GM19035 (cell line): ENCODE results near the gene TTC12.

Experiments used
- ATAC-seq: cut with Tn5 transposase; IDR thresholded peaks from one replicate; pipeline ENCODE4 v1.9.1; 2021; ENCODE audit not compliant: unreplicated experiment

Gene TTC12

DNA sequence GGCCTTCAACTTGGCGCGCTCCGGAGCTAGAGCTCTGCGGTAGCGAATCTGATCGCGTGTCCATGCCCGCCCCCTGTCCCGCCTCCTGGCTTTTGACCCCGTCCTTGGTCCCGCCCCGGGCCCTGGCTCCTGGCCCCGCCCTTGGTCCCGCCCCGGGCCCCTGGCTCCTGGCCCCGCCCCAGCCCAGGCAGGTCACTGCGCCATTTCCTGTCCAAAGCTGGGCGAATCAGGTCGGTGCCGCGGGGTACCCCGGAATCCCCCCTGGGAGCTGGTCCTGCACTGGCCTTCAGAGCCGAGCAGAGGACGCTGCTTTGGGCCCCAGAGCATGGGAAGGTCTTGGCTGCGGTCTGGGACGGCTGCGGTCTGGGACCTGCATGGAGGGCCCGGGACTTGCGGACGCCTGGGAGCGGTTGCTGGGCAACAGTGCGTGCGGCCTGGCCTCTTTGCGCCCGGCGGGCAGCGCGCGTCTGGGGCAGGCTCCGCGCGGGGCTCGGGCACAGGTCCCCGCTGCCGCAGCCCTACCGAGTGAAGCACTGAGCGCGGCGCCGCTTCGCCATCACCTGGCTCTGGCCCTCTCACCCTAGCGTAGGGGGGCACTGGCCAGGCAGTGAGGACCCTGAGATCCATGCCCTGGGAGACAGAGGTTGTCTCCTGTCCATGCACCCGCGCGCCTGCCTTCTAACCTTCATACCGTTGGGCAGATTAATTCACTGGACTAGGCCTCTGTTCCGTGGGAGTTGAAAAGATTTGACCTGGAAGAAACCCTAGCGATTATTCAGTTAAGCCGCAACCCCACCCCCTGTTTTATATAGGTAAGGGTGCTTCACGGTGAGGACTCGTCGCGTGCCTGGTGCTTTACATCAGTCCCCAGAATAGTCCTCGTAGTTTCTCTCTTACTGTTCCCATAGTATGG is at the start of gene TTC12:
Gene TTC12, plus strand, starts transcription at position 195 of the 913 bp plus-strand sequence. CDS start 1,675 bp downstream, outside the sequence.
- ATAC-seq, result peak; percentile 98

DNA sequence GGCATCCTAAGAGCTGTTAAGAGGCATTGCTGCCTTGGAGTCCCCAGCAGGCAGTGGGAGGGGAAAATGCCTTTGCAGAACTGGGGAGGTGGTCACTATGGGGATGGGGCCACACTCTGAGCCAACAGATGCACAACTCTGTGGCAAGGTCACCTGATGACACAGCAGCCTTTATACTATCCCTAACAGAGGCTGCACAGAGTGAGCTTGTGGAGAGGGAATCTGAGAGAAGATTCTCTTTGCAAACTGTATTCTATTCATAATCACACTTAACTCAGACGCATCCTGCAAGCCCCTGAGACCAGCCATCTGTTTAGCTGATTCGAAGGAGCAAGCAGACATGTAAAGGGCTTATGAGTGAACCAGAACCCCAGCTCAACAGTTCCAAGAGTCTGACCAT is 49.0 kb upstream of the TTC12 start:
- ATAC-seq, result no peak

DNA sequence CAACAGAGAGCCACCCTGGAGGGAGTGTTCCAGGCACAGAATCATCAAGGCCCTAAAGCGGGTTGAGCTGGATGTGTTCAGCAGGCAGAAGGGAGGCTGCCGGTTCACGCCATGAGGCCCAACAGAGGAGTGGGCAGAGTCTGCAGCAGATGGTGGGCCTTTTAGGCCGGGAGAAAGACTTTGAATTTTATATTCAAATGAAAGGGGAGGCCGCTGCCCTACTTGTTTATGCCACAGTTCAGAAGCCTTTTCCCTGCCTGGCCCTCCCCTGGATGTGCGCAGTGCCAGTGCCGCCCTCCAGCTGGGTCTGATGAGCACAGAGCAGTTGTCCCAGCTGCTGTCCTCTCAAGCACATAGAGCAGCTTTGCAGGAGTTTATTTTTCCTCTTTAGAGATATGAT is 46.9 kb upstream of the TTC12 start:
- ATAC-seq, result no peak

GRCh38 chr11:113269096-113269495 is 45.3 kb upstream of the TTC12 start:
- ATAC-seq, result no peak

DNA sequence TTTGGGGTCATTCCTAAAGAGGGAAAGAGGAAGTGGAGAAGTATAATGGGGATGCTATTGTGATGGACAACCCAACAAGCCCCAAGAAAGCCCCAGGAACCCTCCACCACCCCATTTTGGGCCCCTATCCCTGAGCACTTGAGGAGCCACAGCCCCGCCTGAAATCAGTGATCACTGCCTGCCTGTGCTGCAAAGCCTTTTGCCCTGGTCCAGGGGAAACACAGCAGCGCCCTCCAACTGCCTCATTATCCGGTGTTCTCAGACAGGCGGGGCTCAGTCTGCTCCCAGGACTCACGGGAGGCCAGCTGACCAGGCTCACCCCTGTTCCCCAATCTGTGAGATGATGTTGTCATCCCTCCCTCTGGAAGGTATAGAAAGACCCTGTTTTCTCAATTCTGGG is 44.7 kb upstream of the TTC12 start:
- no peak for ATAC-seq

GRCh38 chr11:113270080-113270479 is 44.3 kb upstream of the TTC12 start:
- no peak for ATAC-seq

DNA sequence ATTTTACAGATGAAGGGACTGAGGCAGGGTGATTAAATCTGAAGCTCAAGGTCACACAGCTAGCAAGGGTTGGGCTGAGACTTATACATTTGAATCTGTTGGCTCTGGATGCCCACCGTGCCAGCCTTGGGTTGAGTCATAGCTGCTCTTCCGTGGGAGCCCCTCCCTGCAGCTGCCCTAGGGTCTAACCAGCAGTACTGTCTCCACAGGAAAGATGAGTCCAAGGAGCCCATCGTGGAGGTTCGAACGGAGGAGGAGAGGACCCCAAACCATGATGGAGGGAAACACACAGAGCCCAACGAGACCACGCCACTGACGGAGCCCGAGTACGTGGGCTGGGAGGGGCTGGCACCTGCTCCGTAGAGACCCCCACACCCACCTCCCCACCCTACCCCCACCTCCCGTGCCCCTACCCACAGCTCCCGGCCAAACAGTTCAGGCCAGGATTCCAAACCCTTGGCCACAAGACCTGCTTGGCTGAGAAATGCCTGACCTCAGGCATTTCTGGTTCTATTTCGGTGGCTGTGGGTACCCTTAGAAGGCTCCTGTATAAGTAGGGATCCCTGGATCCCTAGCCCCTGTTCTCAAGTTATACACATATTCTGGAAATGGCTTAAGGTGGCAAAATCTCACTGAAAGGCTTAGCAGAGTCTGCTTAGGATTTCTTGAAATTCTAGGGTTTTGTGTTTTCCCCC is 42.7 kb upstream of the TTC12 start:
- ATAC-seq, result no peak

- no peak for ATAC-seq
Observed at GRCh38 chr11:113272281-113272680, 42.1 kb upstream of the TTC12 start.

DNA sequence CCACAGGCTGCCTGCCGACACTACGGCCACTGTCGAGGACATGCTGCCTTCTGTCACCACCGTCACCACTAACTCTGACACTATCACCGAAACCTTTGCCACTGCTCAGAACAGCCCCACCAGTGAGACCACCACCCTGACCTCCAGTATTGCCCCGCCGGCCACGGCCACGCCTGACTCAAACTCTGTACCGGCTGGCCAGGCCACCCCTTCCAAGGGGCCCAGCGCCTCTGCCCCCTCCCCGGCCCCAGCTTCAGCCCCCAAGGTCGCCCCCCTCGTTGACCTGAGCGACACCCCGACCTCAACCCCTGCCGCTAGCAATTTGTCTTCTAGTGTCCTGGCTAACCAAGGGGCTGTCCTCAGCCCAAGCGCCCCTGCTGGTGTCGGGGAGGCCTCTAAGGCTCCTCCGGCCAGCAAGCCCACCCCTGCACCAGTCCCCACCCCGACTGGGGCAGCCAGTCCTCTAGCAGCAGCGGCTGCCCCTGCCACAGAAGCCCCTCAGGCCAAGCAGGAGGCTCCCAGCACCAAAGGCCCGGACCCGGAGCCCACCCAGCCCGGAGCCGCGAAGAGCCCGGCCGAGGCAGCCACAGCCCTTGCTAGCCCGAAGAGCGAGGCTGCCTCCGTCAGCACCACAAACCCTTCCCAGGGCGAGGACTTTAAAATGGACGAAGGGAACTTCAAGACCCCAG is 41.3 kb upstream of the TTC12 start:
- no peak for ATAC-seq

GRCh38 chr11:113273720-113274119 is 40.7 kb upstream of the TTC12 start:
- no peak for ATAC-seq

GRCh38 chr11:113274713-113275582 is 39.4 kb upstream of the TTC12 start:
- no peak for ATAC-seq

DNA sequence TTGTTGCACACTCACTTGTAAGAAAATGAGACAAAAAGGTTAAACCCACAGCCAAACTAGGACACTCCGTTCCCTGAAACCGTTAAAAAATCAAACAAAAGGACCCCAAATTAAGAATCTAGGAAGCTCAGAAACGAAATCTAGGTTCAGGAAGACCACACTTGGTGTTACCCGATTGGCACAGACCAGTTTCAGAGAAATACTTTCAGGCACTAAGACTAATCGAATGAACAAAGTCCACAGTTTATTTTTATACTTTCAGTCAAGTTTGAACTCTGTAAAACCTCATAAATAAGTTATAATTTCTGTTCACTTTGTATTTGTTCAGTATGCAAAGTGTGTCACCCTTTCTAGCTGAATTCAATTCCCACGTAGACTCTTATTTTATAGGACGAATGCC is 38.8 kb upstream of the TTC12 start:
- no peak for ATAC-seq

- no peak for ATAC-seq
Observed at GRCh38 chr11:113276466-113276865, 37.9 kb upstream of the TTC12 start.

GRCh38 chr11:113277907-113278306 is 36.5 kb upstream of the TTC12 start:
- no peak for ATAC-seq

DNA sequence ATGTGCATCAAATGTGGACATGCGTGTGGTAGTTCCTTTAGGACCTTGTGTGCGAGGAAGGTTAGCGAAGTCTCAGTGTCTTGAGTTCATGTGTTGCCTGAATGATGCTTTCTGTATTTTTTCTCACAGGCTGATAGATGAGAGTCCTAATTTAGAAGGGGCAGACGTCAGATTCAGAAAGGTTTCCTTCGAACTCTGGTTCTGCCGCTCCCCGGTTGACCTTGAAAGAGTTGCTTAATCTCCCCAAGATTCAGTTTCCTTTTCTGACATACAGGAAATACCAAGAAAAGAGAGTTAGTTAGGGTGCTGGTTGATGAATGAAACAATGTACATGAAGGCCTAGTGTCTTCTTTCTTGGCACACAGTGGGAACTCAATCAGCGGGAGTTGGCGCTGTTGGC is 35.9 kb upstream of the TTC12 start:
- ATAC-seq, result no peak

GRCh38 chr11:113278925-113279324 is 35.5 kb upstream of the TTC12 start:
- ATAC-seq, result no peak

GRCh38 chr11:113279591-113279990 is 34.8 kb upstream of the TTC12 start:
- no peak for ATAC-seq

GRCh38 chr11:113281052-113281725 is 33.2 kb upstream of the TTC12 start:
- ATAC-seq, result no peak

DNA sequence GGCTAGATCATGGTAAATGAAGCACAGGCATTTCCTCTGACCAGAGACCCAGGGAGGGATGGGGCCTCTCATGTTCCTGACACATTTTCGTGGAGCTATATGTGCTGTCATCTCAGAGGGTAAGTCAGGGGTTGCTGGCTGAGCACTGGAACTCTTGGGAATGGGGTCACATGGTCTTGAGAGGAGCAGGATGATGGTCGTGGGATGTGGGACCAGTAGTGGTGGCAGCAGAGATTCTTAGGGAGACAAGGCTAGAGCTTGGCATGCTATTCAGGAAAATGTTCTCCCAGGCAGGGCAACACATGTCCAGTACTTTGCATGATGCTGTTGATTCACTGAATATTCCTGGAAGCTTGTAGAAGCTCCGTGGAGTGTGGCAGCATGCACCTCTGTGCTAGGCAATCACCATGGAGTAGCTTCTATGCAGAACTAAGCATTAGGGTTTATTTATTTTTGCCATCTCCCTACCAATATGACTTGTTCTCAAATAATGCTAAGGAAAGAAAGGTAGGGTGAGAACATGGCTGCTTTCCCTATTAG is 31.4 kb upstream of the TTC12 start:
- no peak for ATAC-seq

GRCh38 chr11:113283881-113284280 is 30.5 kb upstream of the TTC12 start:
- no peak for ATAC-seq
